Fibroblast of peridontal ligament (primary cell): Measurements from ENCODE around the gene STUB1.

ENCODE experiments used
- DNase-seq: peaks from one replicate; pipeline ENCODE4 v3.0.0-alpha.2; 2010; ENCODE audit errors: extremely low read depth

The STUB1 gene

DNA sequence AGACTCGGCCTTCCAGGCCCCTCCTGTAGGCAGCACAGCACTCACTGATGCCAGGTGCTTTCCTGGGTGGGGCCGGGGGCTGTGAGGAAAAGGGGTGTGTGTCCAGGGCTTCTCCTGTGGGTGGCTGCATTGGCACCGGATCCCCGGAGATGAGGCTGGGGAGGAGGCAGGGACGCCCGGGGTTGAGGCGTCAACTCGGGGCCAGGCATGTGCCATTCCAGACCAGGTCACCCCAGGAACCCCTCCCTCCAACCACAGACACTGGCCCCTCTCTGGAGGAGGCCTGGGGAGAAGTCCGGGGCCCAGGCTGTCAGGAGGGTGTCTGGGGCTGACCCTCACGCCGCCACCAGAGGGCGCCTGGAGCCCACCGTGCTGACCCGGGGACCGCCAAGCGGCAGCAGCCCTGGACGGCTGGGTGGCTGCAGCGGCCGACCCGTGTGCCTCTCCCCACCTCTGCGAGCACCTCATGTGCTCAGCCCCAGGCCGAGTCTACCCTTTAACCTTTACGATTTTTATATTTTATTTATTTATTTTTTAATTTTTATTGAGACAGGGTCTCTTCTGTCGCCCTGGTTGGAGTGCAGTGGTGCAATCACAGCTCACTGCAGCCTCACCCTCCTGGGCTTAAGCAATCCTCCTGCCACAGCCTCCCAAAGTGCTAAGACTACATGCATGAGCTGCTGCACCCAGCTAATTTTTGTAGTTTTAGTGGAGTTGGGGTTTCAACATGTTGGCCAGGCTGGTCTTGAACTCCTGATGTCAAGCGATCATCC is 31.5 kb downstream of the STUB1 start:
- DNase-seq = peak; percentile 44

GRCh38 chr16:712740-713250 is 32.6 kb downstream of the STUB1 start:
- peak; percentile 89 for DNase-seq

DNA sequence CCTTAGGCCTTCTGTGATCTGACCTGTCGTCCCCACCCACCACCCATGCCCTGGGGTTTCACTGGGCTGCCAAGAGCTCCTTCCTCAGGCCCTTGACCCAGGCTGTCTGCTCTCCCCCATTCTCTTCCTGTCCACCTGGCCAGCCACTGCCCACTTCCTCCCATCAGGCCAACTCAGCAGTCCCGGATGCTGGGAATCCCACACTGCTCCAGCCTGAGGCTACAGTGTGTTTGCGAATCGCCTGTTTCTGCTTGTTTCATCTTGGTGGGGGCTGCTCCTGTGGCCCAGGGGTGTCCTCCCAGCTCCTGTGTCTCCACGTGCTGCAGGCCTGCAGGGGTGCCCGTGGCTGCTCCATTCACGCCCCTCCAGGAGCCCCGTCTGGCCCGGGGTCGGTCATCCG is 33.9 kb downstream of the STUB1 start:
- DNase-seq = no peak

GRCh38 chr16:714558-715476 is 34.6 kb downstream of the STUB1 start, which contains the start of gene METRN:
METRN (plus strand) TSS chr16:715118; CDS start chr16:715290, 172 bp downstream.
- peak; percentile 67 for DNase-seq

DNA sequence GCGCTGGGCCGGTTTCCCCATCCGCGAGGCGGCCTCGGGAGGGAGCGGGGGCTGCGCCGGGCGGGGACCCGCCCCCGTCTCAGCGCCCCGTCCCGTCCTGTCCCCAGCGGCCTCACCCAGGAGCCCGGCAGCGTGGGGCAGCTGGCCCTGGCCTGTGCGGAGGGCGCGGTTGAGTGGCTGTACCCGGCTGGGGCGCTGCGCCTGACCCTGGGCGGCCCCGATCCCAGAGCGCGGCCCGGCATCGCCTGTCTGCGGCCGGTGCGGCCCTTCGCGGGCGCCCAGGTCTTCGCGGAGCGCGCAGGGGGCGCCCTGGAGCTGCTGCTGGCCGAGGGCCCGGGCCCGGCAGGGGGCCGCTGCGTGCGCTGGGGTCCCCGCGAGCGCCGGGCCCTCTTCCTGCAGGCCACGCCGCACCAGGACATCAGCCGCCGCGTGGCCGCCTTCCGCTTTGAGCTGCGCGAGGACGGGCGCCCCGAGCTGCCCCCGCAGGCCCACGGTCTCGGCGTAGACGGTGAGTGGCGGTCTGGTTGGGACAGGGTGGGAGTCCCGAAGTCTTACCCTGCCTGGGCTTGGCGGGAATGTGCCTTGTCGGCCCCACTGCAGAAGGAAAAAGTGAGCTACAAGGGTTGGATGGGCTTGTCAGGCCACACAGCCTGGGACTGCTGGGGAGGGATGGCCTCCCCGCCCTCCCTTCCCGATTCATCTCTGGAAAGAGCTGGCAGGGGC is 35.4 kb downstream of the STUB1 start:
- DNase-seq = no peak

- peak; percentile 42 for DNase-seq
Observed at GRCh38 chr16:716200-716568, 36.0 kb downstream of the STUB1 start.

- DNase-seq = no peak
Observed at GRCh38 chr16:716768-717325, 36.6 kb downstream of the STUB1 start.

DNA sequence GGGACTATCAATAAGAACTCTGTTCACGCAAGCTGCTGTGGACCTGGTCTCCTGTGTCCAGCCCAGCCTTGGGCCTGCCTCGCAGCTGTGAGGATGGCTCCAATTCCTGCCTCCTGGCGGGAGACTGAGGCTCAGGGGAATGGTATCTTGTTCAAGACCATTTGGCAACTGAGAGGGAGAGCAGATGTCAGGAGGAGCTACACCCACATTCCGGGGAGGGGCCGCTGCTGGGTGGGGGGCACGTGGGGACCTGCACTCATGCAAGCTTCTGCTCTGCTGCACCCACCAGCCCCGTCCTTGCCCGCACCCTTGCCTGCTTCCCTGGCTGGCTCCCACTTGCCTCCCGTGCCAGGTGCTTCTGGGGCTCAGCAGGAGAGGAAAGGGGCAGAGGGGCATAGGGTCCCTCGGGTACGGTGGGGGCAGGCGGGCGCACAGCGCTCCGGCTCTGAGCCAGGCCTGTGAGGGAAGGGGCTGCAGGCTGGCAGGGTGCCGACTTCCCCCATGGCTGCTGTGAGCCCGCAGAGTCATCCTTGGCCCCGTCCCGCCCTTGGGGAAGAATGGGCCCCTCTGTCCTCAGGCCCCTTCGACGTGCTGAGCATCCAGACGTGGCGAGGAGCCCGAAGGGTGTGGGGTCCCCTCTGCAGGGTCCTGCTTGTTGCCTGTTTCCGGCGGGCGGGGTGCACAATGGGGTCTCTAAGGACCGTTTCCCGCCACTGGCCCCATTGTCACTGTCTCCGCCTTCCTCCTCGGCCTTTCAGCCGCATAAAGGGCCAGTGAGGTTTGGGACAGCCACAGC is 37.4 kb downstream of the STUB1 start:
- no peak for DNase-seq

DNA sequence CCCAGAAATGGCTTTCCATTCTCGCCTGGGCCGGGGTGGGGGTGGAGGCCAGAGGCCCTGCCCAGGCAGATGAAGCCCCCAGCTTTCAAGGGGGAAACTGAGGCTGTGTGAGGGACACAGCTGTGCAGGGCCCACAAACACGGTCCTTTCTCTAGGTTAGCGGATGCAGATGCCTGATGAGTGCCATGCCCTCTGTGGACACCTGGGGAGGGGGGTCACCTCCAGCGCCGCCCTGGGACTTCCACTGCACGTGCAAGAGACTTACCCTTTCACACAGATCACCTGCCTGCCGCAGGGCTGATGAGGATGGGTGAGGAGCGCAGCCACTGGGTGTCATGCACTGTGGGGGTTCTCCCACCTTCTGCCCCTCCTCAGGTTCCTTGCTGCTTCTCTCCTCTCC is 38.2 kb downstream of the STUB1 start:
- no peak for DNase-seq

GRCh38 chr16:718922-719321 is 38.7 kb downstream of the STUB1 start:
- DNase-seq = no peak

DNA sequence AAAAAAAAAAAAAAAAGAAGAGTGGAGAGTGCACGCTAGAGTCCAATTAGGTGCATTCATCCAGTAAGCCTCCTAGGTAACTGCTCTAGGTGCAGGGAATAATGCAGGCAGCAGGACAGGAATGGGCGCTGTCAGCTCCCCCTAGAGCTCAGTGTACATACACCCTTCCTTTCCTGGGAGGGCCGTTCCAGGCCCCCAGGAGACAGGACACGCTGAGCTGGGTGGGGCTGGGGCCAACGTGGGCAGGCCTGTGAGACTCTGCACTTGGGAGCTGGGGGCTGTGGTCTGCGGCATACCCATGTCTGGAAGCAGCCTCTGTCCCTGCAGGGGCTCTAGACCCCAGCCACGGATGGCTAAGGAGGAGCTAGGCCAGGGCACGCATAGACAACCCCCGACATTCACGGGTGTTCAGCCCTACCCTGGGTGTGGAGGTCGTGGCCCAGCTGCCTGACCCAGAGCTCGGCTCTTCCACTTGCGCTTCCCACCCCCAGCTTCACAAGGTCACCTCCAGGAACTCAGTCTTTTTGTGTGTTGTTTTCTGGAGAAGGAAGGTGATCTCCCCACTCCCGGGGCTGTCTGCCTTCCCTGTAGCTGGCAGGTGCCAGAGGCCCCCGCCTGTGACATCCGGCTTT is 39.7 kb downstream of the STUB1 start:
- DNase-seq = no peak

- peak; percentile 49 for DNase-seq
Observed at GRCh38 chr16:720447-720989, 40.3 kb downstream of the STUB1 start.

- peak; percentile 49 for DNase-seq
Observed at GRCh38 chr16:720990-721764, 41.0 kb downstream of the STUB1 start, which contains the start of gene ANTKMT. ANTKMT (plus strand) TSS chr16:721146; CDS start chr16:721275, 129 bp downstream.

DNA sequence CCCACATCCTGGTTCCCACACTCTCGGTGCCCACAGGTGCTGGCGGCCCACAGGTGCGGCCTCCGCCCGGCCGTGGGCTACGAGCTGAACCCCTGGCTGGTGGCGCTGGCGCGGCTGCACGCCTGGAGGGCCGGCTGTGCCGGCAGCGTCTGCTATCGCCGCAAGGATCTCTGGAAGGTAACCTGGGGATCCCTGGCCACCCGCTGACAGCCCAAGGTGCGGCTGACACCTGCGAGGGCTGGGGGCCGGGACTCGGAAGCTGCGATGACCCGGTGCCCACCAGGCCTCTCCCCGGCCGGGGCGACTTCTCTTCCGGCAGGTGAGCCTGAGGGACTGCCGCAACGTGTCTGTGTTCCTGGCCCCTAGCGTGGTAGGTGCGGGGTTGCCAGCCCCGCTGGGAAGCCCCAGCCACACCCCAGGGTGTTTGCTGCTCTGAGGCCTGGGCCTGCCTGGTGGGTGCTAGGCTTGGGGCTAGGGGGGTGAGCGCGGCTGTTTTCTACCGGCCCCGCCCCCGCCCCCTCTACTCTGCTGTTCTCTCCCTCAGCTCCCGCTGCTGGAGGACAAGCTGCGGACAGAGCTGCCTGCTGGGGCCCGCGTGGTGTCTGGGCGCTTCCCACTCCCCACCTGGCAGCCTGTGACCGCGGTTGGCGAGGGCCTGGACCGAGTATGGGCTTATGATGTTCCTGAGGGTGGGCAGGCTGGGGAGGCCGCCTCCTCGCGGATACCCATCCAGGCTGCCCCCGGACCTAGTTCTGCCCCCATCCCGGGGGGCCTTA is 41.7 kb downstream of the STUB1 start:
- DNase-seq = no peak

GRCh38 chr16:722835-723633 is 42.8 kb downstream of the STUB1 start:
- DNase-seq = no peak

DNA sequence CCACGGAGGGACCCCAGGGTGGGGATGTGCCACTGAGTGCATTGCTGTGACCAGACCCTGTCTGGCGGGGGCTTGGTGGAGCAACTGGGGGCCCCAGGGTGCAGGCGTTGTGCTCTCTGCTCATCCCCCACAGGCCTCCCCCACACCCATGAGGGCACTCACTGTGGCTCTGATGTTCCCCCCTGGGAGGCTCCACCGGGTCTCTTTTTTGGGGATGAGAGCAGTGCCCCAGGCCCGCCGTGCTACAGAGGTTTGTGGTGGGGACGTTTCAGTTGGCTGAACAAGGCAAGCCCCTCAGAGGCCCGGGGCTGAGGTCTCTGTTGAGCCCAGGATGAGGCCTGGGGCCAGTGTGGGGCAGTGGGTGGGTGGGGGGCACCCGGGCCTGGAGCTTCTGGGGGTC is 43.5 kb downstream of the STUB1 start:
- DNase-seq = no peak
